ENCODE results near the gene RAPGEF6.
"Not testable (repeated sequence)": the region's sequence is repeated elsewhere in the genome, so short reads cannot be mapped to it uniquely, and the experiment has no call there.

RAPGEF6 gene

DNA sequence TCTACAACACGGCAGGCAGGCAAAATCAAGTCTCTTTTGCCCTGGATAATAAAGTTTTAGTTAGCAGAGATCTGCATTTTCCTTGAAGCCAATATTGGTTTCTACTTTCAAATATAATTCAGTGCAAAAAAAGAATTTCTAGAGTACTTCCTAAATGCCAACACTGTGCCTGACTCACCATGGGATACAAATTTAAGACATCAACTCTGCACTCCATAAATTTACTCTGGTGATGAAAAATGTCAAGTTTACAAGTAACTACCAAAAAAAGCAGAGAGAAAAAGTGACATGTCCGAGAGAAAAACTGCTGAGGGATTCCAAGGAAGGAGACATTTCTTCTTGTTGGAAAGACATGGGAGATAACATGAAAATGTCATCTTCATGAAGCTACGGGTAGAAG lies 119.7 kb downstream of the RAPGEF6 start:
- no peak for DNase-seq
- intact Hi-C loops (cut with DNase I): no loop called here

DNA sequence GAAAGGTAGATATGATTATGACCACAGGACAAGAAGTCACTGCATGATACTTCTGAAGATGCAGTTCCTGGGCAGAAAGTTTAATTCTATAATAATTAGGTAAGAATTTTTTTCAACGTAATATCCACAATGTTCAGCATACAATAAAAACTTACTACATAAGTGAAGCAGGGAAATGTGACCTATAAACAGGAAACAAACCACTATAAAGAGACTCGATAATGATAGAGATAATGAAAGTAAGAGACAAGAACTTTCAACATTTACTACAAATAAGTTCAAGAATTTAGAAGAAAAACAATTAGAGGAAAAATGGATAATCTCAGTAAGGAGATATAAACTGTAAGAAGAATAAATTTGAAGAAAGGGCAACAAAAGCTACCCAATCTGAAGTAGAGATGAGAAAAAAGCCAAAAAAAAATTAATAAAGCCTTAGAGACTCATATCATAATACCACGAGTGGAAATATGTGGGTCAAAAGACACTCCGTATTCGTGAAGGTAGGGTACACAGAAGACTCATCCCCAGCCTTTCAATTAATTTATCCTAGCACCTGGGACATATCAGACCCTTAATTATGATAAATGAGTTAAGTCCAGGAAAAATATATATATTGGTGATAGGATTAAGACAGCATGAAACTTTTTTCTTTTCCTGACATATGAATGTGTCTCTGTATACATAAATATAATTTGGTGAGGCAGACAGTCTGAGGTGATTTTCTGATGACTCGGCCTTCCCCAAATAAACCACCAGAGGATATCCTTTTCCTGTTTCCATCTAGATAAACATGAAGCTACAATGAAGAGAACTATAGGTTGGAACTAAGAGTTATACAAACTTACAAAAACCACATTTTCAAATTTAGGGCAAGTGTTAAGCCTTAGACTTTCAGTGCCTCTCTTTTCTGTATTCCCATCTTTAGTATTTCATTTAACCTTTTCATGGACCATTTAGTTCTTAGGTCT lies 120.4 kb downstream of the RAPGEF6 start:
- intact Hi-C loops (cut with DNase I): no loop called here
- DNase-seq: no peak

DNA sequence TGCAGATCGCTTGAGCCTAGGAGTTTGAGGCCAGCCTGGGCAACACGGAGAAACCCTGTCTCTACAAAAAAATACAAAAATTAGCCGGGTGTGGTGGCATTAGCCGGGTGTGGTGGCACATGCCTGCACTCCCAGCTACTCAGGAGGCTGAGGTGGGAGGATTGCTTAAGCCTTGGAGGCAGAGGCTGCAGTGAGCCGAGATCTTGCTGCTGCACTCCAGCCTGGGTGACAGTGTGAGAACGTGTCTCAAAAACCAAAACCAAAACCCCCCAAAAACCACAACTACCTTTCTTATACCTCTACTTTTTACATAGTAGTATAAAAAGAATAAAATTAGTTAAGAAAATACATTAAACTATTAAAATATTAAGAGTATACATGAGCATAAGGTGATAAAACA lies 121.2 kb downstream of the RAPGEF6 start:
- no peak for DNase-seq
- intact Hi-C loops (cut with DNase I): no loop called here

DNA sequence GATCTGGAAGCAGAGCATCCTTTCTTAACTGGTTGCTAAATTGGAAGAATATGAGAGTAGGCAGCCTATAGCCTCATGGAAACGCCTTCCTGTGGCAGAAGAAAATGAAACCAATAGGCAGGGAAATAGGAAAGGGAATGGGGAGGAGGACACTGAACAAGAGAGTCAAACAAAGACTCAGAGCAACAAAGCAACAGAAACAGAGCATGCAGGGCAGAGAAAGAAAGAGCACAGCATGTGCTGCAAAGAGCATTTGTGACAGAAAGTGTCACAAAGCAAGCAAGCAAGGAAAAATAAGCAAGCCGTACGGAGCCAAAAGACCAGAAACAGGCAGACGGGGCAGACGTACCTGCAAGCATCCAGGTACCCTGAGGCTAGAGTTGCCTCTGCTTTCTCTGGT lies 123.1 kb downstream of the RAPGEF6 start:
- intact Hi-C loops (cut with DNase I): no loop called here
- no peak for DNase-seq

DNA sequence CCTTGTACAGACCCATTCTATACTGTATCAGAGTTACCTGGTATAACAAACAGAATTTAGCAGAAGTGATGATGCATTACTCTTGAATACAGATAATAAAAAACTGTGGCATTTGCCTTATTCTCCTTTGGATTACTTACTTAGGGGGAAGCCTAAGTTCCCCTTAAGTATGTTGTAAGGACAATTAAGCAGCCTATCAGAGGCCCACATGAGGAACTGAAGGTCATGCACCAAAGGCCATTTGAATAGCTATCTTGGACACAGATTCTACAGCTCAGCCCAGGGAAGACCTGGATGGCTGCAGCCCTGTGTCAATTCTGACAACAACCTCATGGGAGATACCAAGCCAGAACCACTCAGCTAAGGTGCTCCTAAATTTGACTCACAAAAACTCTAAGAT lies 125.2 kb downstream of the RAPGEF6 start:
- no peak for DNase-seq
- intact Hi-C loops (cut with DNase I): no loop called here

DNA sequence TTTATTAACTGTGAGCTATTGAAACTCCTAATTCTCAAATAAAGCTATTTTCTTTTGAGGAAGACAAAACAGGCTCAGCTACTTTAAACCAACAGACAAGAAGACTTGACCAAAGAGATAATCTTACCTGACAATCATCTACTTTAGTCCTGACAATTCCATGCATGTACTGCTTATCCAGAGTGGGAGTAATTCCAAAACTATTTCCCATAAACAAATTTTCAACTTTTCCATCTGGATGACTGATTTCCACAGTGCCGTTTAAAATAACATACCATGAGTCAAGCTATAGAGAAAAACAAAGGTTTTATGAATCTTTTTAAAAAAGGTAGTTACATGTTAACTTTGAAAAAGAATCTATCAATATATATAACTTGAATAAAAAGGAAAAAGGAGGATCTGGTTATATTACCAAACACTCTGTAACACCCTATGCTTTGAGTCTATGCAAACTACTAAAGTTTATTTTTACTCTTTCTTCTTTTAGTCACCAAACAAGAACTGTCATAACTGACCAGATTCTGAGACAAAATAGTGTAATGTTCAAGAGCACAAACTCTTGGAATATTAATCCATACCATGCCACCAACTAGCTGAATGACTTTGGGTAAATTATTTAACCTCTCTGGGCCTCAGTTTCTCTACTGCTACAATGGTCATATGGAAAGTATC lies 129.7 kb downstream of the RAPGEF6 start:
- no peak for DNase-seq
- intact Hi-C loops (cut with DNase I): no loop called here

DNA sequence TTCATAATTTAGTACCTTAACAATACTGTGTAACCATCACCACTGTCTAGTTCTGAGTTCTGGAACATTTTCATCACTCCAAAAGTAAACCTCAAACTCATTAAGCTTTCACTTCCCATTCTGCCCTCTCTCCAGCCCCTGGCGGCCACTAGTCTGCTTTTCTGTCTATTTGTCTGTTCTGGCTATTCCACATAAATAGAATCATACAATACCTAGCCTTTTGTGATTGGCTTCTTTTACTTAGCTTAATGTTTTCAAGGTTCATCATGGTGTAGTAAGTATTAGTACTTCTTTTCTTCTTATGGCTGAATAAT lies 138.7 kb downstream of the RAPGEF6 start:
- intact Hi-C loops (cut with DNase I): no loop called here
- DNase-seq: no peak

DNA sequence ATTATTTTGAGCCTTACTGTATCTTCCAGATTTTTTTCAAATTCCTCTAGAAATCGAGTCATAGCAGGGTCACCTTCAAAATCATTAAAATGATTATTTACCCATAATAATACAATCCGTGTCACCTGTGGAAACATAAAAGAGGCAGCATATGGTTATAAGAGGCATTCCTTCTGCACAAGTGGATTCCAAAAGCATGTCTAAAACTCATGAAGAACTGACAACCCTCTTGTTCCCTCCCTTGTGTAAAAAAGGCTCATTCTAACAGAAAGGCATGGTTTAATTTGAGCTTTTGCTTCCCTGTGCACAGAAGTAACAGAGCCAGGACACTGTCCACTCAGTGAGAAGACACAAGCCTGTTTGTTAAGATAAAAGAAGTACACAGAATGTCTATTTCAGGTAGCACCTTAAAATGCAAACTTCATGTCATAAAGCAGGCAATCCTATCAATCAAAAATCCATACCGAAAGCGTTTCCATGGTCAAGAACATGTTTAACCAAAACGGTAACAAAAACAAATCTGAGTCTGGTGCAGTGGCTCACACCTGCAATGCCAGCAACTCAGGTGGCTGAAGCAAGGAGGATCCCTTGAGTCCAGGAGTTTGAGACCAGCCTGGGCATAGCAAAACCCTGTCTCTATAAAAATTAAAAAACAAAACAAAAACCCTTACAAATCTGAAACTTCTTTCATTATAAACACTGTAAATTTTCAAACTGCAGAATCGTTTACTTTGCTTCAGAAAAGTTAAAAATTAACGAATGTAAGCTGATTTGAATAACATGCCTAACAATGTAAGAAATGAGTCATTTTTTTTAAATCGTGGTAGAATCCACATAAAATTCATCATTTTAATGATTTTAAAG lies 139.3 kb downstream of the RAPGEF6 start:
- intact Hi-C loops (cut with DNase I): no loop called here
- DNase-seq: no peak

DNA sequence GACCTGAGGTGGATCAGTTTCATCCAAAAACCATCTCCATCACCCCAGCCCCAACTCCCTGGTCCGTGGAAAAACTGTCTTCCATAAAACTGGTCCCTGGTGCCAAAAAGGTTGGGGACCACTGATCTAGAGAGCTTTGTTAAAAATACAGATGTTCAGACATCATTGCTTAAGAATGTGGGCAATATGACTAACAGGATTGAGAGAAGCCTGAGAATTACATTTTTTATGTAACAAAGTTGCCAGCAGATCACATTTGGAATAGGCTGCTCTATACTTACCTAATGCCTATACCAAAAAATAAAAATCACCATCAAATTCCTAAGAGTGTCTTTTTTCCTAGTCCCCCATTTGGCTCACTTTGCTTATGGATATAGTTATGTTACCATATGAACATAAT lies 143.3 kb downstream of the RAPGEF6 start:
- intact Hi-C loops (cut with DNase I): no loop called here
- no peak for DNase-seq

DNA sequence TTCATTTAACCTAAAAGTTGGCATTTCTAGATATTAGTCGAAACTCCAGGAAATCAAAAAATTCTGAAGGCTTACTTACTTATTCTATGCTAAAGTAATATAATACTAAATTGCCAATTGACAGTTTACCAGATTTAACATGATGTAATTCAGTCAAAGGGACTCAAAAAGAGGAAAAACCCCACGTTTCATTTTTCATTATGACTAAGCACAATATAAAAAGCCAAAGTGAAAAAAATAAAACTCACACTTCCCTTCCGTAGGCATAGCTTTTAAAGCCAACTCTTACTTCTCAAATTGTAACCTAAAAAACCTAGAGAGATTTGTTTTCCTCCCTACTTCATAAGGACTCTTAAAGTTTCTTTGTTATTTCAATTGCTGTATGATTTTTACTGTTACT lies 146.6 kb downstream of the RAPGEF6 start:
- intact Hi-C loops (cut with DNase I): no loop called here
- no peak for DNase-seq

DNA sequence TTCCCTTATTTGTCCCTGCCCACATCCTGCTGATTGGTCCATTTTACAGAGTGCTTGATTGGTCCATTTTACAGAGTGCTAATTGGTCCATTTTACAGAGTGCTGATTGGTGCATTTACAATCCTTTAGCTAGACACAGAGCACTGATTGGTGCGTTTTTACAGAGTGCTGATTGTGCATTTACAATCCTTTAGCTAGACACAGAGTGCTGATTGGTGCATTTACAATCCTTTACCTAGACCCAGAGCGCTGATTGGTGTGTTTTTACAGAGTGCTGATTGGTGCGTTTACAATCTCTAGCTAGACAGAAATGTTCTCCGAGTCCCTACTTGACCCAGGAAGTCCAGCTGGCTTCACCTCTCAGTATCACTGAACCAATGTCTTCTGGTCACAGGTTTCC lies 147.7 kb downstream of the RAPGEF6 start:
- intact Hi-C loops (cut with DNase I); DNase-seq: not testable (repeated sequence)

DNA sequence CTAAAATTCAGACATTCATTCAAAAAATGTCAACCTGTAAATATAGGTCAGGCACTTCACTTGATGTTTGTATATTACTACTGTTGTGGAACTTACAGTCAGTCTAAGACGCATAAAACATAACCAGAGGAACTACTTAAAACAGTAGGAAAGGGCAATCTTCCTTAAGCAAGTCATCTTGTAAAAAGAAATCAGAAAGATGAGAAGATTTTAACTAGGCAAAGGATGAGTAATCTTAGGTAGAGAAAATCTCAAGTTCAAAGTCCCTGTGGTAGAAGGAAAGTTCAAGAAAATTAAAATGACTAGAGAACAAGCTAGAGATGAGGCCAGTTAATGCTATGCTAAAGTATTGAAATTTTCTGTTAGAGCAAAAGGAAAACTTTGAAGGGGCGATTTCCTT lies 152.4 kb downstream of the RAPGEF6 start:
- intact Hi-C loops (cut with DNase I): no loop called here
- DNase-seq: no peak

DNA sequence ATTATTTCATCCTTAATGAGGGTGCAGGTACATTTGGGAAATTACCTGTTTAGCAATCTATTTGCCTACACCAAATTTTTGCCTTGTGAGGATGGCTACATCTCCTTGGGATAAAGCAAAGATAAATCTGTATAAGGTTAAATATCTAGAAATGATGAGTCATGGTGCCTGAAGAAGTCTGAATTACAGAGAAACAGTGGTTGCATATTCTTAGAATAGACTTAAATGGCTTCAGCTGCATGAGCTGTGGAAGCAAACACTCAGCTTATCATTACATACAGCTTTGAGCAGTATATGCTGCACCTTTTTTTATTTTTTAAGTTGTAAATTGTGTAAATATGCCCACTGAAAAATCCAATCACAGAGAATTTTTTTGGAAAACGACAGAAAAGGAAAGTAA lies 153.5 kb downstream of the RAPGEF6 start:
- no peak for DNase-seq
- intact Hi-C loops (cut with DNase I): no loop called here

DNA sequence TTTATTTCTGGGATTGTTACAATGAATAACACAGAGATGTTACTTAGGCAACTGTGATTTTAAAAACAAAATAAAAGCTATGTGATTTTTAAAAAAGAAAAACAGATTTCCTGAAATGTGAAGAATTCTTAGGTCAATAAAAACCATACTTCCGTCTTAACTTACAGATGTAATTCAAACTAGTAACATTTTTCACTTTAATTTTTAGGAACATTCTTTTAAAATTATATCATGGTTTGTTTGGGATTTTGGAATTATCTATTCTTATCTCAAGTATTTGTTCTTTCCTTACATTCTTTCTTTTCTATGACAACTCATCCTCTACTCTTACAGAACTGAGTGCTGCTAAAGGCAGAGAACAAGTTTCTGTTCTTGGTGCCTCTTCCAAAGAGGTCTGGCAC lies 159.5 kb downstream of the RAPGEF6 start:
- no peak for DNase-seq

DNA sequence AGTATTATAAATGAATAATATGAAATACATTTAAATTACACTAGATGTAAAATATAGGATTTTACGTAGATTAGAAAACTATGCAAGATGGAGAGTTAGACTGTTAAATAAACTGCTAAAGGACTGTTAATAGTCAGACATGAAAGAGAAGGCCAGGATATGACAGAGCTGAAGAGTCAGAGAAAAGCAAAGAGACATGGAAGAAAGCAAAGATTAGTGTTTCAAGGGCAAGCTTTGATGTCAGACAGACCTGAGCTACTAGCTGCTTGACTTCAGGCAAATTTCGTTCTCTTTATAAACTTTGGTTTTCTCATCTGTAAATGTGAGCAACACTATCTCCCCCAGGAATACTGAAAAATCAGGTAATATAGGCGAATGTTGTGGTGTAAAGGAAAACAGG lies 161.3 kb downstream of the RAPGEF6 start:
- intact Hi-C loops (cut with DNase I): no loop called here
- no peak for DNase-seq

More for the DNA sequence above, 159.5 kb downstream of the RAPGEF6 start:
- intact Hi-C loops (cut with DNase I): no loop called here

DNA sequence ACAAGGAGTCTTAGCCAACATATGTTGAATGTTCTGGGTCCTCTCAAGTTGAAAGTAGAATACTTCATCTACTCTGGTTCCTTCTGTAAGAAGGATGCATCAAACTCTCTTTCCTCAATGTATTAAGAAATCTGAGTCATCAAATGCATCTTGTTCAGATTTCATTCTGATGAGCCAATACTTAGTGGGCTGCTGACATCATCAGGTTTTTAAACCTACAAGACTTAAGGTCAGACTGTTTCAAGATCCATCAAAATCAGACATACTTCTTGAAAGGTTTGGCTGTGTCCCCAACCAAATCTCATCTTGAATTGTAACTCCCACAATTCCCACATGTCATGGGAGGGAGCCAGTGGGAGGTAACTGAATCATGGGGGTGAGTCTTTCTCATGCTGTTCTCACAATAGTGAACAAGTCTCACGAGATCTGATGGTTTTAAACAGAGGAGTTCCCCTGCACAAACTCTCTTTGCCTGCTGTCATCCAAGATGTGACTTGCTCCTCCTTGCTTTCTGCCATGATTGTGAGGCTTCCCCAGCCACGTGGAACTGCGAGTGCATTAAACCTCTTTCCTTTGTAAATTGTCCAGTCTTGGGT lies 168.8 kb downstream of the RAPGEF6 start:
- DNase-seq: no peak
- intact Hi-C loops (cut with DNase I): no loop called here

DNA sequence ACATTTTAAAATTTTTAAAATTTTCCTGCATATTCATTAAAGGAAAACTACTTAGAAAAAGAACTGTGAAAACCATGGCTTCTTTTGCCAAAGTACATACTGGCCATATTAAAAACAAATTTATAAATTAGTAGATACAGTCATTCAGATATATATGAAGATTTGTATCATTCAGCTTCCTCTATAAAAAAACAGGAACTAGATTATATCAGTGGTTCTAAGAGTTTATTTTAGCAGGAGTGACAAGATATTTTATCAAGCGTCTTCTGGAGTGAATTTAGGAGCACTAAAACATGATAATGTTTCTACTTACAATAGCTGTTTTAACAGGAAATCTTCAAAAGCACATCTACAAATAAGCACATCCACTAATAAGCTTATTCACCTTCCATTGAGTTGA lies 171.4 kb downstream of the RAPGEF6 start:
- intact Hi-C loops (cut with DNase I): no loop called here
- no peak for DNase-seq

DNA sequence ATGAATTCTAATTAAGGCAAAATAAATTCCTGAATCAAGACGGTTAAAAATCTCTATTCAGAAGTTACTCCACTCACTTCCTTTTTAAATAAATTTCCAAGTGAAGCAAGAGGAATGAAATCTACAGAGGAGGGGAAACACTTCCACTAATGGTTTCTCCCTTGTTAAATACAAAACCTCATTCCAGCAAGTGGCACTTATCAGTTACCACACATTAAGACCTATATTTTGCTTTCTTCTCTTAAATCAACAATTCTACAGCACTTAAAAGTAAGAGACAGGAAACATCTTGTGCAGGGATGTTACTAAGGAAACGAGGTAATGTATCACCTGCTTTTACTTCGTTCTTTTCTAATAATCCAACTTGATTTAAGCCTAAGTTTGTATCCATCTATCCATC lies 172.6 kb downstream of the RAPGEF6 start:
- intact Hi-C loops (cut with DNase I): no loop called here
- DNase-seq: no peak

DNA sequence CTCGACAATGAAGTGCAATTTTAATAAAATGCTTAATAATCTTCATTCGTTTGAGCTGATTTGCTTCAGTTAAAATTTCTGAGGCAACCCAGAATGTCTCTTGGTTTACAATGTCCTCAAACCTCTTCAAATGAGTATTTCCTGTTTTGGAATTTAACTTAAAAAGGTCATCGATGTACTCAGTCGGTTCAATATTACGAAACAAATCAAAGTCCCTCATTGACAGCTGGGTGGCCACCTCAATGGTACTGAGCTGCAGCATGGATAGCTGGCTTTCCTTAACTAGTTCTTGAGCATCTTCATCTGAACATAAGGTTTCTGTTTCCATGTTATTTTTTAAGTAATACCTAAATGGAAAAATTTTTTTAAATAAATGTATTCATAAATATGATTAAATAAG lies 173.3 kb downstream of the RAPGEF6 start:
- intact Hi-C loops (cut with DNase I): no loop called here
- no peak for DNase-seq

DNA sequence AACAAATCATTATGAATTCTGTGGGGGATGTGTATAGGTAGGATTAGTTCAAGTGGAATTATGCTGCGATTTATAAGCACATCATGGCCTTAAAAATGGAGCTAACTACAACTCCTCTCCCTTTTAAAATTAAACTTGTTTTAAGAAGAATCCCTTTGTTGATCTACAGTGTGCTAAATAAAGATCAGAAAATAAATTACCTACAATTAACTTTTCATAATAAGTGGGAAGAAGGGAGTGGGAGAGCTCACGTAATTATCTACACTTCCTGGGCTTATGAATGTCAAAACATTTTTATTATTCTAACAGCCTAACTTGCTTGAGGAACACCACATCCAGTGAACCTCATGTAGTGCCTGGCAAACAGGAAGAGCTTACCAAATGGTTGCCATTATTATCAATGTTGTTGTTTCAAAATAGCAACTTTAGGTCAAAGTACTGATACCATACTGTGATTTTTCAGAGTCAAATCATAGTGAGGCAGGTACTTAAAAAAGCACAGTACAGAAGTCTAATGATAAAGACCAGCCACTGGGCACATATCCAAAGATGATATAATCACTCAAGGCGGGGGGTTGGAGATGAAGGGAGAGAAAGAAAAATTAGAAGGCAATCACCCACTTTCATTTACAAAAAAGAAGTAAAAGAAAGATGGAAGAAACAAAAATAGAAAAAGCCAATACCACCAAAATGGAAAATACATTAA lies 174.0 kb downstream of the RAPGEF6 start:
- DNase-seq: no peak
- intact Hi-C loops (cut with DNase I): no loop called here

All from posterior cingulate gyrus (tissue), 11 donors.